Lung microvascular endothelial cell (primary cell): ENCODE measurements around the gene PCSK6. TPM values are rescaled to one million over a fixed set of nuclear protein-coding genes. Genes with fewer than 3 reads are reported as not detected.
A peak's percentile ranks its signal among the peaks of the same experiment; 100 is the strongest.

Experiments used
- DNase-seq, 2 donors: peaks; one replicate each; pipeline versions ENCODE4 v3.0.0 to v3.0.0-alpha.2; 2010; ENCODE audit warnings: low read depth in 2 of 2
- total RNA-seq: library from RNA; depleted of rRNA; stranded (reverse); fragments of >200 nt; gene quantifications from 2 replicates; pipeline ENCODE4 v1.2.1, GENCODE V29; 2014

The PCSK6 gene
- total RNA-seq, 1 donor from 2014 or later = 38.9 TPM

DNA sequence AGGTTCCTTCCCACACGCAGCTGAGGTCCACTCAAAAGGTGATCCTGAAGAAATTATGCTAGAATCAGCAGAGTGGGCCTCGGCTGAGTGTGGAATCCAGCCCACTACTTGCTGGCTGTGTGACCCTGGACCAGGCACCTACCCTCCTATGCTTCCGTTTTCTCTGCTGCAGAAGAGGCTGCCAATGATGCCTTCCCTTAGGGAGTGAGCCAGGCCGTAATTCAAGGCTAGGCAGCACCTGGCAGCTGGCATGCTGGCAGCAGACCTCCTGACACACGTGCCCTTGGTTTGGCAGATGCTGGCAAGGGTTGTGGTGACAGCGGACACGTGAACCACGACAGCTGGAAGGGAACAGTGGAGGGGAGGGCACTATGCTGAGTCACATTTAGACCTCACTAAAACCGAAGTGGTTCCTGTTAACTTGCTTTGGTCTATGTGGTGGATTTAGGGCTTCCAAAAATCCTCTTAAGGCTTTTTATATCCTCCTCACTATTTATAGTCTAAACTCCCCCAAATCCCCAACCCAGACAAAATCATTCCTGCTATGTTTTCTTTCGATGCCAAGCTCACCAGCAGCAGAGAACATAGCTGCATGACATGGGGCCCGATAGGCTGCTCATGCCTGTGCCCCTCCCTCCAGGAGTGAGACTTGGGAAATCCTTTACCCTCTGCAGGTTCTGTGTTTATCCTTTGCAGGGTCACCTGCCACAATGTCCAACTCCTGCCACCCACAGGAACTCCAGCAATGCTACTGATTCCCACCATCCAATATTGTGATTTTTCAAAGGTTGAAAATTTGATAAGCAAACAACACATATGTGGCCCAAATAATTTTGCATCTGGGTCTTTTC, 10.6 kb upstream of the PCSK6 start:
- peak in 1 of 2 donors; percentile 17 for DNase-seq

DNA sequence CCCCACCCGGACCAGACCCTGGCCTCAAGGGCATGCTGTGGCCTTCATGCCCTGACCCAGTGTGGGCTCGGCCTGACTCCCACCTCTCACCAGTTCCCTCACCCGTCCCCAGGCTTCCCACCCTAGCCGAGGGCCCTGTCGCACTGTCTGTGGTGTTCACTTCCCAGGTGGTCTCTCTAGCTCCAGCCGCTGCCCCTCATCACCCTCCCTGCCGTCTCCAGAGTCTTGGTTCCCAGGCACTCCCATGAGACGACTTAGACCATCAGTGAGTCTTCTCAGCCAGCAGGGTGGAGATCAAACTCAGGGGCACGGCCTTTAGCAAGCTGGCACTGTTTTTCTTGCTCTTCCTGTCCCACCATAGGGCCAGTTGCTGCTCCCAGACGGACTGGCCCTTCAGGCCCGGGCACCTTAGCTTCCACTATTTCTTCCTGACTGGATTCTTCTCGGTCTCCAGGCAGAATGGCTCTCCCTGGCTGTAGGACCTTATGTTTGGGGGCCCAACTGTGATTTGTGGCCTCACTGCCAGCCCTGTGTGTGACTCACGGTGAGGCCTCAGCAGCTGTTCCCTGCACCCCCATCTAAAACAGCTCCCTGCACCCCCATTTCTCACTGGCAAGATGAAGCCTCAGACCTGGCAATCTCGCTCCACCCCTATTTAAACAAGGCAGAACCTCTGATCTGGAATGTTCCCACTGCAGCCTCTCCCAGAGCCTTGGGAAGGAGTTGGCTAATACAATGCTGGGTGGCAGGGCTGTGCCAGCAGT, 9.4 kb upstream of the PCSK6 start:
- no peak for DNase-seq

DNA sequence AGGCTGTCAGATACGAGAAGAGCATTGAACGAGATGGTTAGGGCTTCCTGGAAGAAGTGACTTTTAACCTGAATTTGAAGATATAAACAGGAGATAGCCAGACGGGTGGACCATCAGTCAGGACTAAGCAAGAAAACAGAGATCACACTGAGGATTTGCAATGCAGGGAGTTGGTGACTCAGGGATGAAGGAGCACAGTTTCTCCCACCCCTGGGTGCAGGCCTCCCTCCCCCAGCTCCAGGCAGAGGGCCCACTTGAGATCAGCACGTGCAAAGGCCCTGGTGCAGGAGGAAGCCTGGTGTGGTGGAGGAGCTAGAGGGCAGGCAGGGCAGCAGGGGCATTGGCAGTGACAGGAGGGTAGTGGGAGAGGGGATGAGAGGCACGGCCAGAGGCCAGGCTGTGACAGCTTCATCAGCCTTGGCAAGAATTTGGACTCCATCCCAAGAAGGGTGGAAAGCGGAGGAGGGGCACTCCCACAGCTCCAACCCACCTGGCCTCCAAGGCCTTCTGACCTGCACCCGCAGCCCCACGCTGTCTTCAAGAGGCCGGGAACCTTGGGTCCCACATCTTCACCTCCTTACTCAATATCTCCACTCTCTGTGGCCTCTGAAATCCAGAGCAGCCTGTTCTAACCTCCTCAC, 8.7 kb upstream of the PCSK6 start:
- DNase-seq = no peak

DNA sequence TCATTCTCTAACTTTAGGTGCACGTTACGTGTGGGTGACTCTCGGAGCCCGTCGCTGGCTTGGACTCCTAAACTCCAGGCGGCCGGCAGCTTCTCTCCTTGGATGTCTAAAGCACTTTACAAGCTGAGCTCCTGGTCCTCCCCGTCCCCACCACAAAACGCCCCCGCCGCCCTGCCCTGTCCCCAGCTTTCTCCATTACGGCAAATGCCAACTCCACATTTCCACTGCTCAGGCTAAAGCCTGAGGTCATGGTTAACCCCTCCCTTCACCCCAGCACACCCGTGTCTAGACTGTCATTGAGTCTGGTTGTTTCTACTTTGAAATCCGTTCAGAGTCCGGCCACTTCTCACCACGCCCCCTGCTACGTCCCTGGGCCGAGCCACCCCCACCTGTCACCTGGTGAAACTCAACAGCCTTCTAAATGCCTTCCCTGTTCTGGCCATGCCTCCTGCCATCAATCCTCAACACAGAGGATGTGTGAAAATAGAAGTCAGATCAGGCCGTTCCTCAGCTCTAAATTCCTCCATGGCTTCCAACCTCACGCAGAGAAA, 8.1 kb upstream of the PCSK6 start:
- no peak for DNase-seq

DNA sequence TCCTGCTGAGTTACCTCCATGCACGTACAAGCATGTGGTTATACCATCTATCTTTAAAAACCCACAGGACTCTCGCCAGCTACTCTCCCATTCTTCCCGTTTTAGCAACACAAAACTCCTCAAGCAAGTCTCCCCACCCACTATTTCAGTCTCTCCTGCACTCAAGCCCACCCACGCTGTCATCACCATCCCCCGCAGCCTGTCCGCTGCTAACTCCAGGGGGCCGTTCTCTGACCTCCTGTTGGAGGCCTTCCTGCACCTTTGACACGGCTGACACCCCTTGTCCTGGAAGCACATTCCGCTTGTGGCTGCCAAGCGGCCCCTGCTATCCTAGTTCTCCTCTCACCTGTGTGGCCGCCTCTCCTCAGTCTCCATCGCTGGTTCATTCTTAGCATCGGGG, 7.5 kb upstream of the PCSK6 start:
- no peak for DNase-seq

DNA sequence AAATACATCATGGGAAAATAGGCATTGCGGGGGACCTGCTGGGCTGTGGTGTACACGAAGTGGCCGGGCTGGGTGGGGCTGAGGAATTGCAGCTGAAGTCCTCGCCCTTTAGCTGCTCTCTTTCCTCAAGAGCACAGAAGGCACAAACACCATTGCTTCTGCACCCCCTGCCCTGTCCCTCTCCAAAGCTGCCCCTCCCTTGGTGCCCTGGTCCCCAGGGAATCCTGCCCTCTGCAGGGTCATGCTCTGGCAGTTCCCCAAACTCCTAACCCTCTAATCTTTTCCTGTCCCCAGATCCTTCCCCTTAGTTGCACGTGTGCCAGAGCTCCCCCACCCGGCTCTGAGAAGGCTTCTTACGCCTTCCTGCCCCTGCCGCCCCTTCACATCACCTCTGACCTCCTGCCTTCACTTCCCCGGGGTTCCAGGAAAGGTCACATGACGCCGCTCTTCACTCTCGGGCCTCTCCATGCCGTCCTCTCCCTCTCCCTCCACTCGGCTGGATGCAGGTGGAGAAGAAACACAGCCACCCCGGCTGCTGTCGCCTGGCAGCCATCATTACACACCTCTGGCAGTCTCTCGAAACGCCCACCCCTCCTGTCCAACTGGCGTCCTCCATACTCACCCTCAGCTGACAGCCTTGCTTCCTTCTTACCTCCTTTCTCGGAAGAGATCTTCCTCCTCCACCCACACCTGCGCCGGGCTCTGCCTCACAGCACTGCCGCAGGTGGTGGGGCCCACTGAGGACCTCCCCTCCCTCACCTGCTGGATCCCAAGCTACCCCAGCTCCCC, 6.9 kb upstream of the PCSK6 start:
- DNase-seq = no peak

DNA sequence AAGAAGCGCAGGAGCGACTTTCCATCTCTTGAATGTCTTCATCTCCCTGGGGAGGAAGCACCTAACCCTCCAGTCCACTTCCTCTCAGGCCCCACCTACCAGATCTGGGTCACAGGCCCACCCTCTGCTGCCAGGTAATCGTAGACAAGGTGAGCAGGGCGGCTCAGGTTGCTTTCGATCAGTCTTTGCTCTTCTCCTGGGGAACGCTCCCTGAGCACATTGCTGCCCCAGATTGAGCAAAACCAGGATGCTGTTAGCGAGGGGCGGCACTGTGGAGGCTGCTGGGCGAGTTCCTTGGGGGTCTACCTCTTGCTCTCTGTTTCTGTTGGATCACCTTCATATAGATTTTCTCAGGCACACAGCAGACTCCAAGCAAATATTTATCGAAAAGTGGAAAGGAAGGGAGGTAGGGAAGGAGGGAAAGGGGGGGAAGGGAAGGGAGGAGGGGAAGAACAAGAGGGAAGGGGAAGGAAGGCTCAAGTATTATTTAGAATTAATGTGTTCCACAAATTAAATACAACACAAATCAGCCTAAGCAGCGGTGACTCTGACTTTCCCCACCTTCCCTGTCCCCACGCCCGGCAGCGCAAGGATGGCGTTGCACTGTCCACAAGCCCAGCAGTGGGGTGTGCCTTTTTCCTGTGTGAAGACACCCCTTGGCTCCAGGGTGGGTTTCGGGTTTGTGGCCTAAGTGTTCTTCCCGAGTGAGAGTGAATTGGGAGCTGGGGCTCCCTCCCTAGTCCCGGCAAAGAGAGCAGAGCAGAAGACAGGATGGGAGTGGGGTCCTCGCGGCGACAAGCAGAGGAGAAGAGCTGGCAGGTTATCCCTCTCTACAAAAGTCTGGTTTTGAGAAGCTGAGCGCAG, 6.1 kb upstream of the PCSK6 start:
- DNase-seq = no peak

DNA sequence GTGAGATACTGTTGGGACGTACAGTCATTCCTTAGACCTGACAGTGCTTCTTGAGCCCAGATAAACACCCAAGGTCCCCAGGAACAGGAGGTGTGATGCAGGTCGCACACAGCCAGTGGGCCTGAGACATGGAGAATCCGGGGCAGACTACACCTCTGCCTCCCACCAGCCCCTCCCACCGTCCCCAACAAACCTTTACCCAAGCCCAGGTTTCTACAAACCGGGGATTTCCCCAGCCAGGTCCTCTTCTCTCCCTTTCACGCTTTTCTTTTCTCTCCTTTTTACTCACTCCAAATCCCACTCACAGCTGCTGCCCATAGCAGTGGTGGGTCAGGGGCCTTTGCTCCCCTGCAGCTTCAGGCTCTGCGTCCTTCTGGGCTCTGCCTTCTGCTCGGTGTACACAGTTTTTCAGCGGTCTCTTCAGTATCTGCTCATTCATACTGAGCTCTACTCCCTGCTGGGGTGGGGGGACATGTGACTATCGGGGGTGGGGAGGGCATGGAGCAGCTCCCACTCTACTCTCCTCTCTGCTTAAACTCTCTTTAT, 4.8 kb upstream of the PCSK6 start:
- DNase-seq = no peak

DNA sequence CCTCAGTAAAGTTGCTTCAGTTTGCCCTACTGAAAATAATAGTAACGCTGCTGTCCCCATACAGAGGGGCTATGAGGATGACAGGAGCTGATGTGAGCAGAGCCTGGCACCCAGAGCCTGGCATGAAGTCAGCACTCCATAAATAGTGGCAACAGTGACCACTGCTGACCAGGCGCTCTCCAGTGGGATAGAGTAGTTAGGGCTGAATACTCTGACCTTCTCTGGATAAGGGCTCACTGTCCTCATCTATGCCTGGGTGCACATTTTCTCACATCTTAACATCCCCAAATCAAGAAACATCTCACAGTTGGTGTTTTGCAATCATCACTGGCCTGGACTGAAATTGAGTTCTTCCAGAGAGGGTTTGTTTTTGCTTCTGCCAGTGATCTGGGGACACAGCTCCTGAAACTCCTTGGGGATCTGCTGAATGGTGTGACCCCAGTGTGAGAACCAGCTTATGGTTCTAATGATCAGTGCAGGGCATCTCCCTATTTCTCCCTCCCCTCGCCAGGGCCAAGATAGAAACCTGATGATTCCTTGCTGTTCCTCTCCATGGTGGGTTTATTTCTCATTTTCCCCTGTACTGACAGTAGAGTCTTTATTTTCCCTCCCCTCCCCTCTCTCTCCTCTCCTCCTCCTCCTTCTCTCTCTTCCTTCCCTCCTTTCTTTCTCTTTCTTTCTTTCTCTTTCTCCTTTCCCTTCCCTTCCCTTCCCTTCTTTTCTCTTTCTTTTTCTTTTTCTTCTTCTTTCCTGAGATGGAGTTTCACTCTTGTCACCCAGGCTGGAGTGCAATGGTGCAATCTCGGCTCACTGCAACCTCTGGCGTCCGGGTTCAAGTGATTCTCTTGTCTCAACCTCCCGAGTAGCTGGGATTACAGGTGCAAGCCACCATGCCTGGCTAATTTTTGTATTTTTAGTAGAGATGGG, 3.5 kb upstream of the PCSK6 start:
- no peak for DNase-seq

DNA sequence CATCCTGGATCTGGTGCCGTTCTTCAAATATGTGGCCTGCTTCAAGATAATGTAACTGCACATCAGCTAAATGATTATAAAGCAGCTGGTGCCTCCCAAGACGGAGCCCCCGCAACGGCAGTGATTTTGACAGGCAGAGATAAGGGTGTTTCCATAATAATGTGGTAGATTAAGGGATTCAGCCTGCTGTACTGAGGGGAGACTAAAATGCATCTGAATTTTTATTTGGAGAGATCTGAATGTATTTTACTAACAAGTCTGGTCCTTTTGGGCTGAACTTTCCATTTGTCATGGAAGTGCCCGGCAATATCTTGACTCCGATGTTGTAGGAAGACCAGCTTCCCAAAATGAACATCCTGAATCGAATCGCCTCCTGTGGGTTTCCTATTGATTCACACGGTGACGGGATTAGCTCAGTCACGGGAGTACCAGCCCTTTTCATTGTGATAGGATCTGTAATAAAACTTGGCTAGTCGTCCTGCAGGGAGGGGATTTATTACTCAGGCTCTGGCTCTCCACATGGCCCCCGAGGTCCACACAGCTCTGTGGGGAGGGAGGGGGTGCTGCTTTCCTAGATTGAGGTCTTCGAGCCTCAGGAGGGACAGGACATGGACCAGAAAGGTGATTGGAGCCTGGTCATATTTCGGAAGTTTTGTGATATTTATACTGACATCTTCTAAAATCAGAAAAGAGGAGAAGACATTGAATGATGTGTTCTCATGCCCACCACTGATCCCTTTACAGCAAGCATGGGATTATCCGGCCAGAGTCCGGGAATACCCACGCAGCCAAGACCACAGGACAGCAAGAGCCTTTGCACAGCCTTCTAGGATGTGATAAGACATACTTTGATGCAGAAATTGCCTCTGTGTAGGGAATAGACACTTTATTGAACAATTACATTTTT, 2.5 kb upstream of the PCSK6 start:
- DNase-seq = no peak

DNA sequence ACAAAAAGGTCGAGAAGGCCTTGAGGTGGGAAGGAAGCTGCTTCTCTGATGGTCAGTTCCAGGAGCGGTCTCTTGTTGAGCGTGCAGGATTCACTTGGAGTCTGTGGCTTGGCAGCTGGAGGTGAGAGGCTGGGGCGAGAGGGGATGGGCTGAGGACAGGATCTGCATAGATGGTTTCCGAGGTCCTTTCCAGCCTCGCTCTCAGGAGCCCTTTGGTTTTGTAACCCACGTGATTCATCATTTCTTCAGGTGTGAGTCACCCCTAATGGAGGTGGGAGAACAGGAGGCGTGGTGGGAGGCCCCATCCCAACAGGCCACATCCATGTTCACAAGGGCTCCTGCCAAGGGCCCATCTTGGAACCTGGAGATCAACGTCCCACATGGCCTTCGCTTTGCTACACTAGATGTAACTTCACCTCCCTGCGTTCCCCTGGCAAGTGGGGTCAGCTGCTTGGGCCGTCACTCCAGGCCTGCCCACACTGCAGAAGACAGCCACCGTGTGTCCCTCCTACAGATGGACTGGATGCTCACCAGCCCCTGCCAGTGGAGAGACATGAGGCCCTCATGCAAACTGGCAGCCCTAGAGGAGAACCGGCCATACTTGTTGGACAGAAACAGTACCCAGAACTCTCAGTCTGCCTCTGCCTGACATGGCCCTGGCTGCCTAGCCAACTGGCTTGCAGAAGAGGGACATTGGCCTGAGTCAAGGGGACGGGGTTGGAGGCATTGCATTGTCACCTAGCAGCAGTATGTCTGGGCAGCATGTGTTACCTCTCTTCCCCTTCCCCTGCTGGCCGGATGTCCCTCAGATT, 1.6 kb upstream of the PCSK6 start:
- DNase-seq = no peak

DNA sequence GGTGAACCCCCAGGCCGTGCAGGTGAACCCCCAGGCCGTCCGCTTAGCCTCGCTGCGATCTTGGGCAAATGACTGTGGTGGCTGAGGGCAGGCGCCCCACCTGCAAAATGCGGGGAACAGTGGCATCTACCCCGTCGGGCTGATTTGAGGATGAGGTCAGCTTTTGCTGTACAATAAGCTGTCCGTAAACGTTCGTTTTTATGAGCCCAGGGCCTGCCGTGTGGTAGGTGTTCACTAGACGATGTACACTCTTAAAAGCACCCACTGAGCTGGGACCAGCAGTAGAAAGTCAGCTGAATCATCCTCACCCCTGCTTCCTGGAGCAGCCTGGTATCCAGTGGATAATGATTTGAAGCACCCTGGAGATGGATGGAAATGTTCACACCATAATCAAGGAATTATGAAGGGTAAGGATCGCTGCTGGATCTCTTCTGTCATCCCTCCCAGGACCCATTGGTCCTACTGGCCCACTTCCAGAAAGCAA, 943 bp upstream of the PCSK6 start:
- no peak for DNase-seq

DNA sequence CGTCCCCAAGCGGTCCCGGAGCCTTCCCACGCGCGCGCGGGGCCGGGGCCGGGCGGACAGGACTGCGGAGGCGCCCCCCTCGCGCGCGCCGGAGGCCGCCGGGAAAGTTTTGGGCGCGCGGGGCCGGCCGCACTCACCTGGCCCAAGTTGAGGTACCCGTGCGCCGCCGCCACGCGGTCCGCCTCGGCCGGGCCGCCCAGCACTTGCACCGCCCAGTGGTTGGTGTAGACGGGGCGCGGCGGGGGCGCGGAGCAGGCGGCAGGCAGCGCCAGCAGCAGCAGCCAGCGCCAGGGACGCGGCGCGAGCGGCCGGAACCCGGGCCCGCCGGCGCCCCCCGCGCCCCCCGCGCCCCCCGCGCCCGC, 289 bp downstream of the PCSK6 start:
- DNase-seq = peak in 1 of 2 donors; percentile 69

DNA sequence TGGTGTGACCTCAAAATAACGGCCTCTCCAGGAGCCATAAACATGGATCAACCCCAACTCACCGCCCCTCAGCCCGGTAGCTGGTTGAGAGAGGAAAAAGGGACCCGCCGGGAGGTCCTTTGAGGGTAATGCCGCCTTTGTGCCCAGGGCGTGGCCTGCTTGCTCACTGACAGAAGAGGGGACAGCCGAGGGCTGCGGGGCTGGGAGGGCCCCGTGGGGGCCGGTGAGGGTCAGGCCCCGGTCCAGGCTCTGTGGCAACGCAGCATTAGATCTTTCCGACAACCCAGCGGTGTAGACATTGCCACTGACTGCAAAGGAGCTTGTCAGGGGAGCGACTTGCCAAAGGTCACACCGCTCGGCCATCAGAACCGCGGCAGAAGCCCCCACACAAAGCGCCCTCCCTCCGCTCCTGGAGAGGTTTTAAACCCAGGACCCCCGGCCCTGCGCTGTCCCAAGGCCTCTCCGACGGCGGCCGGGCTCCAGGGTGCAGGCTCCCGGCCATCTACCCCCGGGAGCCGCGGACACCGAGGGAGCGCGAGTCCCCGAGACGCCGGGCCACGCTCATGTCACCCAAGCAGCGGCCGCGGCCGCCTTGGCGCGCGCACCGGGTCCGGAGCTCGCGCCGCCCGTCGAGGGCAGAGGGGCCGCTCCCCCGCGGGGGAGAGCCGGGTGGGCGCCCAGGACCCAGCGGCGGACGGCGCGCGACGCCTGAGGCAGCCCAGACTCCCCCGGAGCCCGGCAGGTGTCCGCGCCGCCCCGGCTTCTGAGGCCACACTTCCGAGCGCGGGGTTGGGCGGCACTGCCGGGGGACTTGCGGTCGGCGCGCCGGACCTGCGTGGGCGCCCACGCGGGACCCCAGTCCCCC, 975 bp downstream of the PCSK6 start:
- peak in 1 of 2 donors; percentile 7 for DNase-seq

DNA sequence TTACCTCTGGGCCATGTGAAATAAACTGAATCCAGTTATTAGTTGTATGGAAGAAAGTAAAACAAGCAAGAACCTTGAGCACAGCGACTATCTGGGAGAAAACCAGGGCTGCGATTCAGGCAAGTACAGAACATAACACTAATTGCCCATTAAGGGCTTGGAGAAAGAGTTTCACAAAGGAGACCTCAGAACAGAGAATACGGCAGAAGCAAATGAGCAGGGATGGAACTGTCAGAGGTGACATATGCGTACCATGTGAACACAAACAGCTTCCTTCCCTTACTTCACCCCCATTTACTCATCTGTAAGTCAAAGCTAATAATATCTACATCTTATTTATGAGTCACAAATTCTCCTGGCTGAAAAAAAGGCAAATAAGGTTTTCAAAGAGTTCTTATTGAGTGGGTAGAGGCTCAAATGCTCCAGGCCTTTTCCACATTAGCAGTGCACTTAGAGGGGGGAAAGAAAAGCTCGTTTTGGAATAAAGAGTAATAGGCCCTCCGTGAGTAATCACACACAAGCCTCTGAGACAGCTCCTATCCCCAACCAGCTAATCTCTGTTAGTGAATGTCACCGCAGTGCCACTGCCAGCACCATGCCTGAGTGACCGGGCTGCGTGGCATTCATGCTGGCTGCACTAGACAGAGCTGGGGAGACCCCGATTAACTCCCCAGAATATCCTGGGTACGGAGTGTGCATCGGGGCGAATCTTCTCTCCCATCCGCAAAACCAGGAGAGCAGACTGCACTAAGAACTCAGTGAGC, 2.6 kb downstream of the PCSK6 start:
- DNase-seq = no peak
